Measurements from ENCODE around the gene CYP26A1.

The CYP26A1 gene

DNA sequence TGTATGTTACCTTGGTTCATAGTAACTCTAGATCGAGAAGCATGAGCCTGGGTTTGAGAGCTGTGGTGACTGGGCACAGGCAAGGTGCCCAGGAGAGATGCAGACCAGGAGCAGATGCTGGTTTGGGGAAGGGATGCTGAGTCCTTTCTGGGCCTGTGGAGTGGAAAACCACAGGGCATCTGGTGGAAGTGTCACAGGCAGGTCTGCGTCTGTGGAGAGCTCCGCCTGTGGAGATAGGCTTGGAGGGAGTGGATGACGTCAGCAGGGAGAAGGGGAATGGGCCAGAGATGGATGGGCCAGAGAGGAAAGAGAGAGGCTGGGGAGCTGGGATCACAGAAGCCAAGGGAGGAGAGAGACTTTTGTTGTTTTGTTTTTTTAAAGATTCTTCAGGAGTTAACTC is 14.8 kb downstream of the CYP26A1 start:
- intact Hi-C loops (cut with DNase I; ENCODE audit: low total_unique reads) = loop anchor here (10.0 kb wide), 1 partner anchor 266 kb away; no protein-coding TSS in a partner anchor
- no peaks in the 10 kb centered on the region for H3K36me3 ChIP-seq
- H3K9me3 ChIP-seq = no peaks in the 10 kb centered on the region
- no peak for DNase-seq
- H3K27ac ChIP-seq = no peak overlapping the region
- TF ChIP-seq, protein P1, sequence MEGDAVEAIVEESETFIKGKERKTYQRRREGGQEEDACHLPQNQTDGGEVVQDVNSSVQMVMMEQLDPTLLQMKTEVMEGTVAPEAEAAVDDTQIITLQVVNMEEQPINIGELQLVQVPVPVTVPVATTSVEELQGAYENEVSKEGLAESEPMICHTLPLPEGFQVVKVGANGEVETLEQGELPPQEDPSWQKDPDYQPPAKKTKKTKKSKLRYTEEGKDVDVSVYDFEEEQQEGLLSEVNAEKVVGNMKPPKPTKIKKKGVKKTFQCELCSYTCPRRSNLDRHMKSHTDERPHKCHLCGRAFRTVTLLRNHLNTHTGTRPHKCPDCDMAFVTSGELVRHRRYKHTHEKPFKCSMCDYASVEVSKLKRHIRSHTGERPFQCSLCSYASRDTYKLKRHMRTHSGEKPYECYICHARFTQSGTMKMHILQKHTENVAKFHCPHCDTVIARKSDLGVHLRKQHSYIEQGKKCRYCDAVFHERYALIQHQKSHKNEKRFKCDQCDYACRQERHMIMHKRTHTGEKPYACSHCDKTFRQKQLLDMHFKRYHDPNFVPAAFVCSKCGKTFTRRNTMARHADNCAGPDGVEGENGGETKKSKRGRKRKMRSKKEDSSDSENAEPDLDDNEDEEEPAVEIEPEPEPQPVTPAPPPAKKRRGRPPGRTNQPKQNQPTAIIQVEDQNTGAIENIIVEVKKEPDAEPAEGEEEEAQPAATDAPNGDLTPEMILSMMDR (IDR thresholded peaks at IDR 0.05) = no peak
- no peaks in the 10 kb centered on the region for H3K4me1 ChIP-seq
- no peaks in the 10 kb centered on the region for H3K27me3 ChIP-seq
- no peak overlapping the region for H3K4me3 ChIP-seq

DNA sequence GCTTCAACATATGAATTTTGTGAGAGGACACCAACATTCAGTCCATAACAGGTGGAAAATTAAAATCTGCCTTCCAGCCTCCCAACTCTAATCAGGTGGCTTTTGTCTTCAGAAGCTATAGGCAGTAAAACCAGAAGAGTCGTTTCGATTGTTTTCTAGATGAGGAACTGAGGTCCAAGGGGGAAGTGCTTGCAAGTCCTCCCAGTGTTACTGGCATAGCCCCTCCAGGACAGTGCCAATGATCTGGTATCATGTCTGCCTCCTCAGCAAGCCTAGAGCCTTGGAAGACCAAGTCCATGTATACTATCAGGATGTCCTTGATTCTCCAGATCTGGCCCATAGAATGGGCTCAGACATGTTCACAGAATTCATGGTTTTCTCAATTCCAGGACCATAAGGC is 16.9 kb downstream of the CYP26A1 start:
- Histone ChIP-seq H3K9me3 (no peaks in the 10 kb centered on the region), H3K4me1 (no peaks in the 10 kb centered on the region), H3K27ac (no peak overlapping the region), H3K27me3 (no peaks in the 10 kb centered on the region), H3K4me3 (no peak overlapping the region), H3K36me3 (no peaks in the 10 kb centered on the region)
- TF ChIP-seq, protein P1 (IDR thresholded peaks at IDR 0.05) = no peak
- no peak for DNase-seq
- intact Hi-C loops (cut with DNase I; ENCODE audit: low total_unique reads) = no loop called here

DNA sequence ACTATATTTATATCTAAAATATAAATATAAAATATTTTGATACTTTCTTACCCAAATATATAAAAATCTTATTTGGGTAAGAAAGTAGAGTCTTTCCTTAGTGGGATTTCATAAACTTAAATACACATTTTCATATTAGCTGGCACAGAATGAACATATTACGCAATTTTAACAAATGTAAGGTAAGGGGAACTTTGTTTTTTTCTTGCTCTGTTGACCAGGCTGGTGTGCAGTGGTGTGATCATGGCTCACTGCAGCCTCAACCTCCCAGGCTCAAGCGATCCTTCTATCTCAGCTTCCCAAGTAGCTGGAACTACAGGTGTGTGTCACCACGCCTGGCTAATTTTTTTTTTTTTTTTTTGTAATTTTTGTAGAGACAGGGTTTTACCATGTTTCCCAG is 18.3 kb downstream of the CYP26A1 start:
- Histone ChIP-seq H3K27me3 (no peaks in the 10 kb centered on the region), H3K4me3 (no peak overlapping the region), H3K4me1 (no peaks in the 10 kb centered on the region), H3K36me3 (no peaks in the 10 kb centered on the region), H3K9me3 (no peaks in the 10 kb centered on the region), H3K27ac (no peak overlapping the region)
- intact Hi-C loops (cut with DNase I; ENCODE audit: low total_unique reads) = no loop called here
- TF ChIP-seq, protein P1 (IDR thresholded peaks at IDR 0.05) = no peak
- no peak for DNase-seq

DNA sequence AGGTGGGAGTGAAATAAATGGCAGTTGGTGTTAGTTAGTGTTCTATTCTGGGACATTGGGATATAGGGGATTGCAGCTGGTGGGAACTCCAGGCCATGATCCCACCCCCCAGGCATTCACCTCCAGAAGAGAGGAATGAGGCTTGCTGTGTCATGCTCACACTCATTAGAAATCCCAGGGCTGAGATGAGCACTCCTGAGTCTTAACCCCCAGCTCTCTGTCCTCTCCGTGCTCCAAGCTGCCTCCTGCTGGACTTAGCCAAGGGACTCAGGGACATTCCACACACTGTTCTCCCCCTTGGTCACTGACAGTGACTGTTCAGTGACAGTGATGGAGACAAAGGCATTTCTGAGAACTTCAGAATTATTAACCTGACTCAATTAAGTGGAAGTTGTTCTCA is 21.5 kb downstream of the CYP26A1 start:
- intact Hi-C loops (cut with DNase I; ENCODE audit: low total_unique reads) = no loop called here
- H3K9me3 ChIP-seq = no peaks in the 10 kb centered on the region
- no peaks in the 10 kb centered on the region for H3K4me1 ChIP-seq
- H3K4me3 ChIP-seq = no peak overlapping the region
- DNase-seq = no peak
- H3K27me3 ChIP-seq = no peaks in the 10 kb centered on the region
- H3K27ac ChIP-seq = no peak overlapping the region
- H3K36me3 ChIP-seq = no peaks in the 10 kb centered on the region
- TF ChIP-seq, protein P1 (IDR thresholded peaks at IDR 0.05) = no peak

DNA sequence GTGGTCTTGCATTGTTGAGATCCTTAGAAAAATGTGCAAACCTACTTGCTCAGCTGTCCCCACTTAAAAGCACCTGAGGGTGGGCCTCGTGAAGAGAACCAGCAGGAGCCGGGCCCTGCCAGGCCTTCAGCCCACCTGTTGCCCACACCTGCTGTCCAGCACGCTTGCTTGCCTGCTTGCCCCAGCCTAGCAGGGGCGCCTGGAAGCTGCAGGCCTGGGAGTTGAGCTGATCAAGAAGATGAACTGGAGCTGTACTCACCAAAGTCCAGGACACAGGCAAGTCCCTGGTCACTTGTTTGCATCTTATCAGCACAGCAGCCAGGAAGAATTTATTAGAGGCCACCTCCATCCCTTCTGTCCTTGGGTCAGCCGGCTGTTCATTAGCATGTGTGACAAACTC is 23.2 kb downstream of the CYP26A1 start:
- H3K9me3 ChIP-seq = no peaks in the 10 kb centered on the region
- no peak overlapping the region for H3K27ac ChIP-seq
- H3K36me3 ChIP-seq = no peaks in the 10 kb centered on the region
- intact Hi-C loops (cut with DNase I; ENCODE audit: low total_unique reads) = no loop called here
- no peaks in the 10 kb centered on the region for H3K4me1 ChIP-seq
- TF ChIP-seq, protein P1 (IDR thresholded peaks at IDR 0.05) = no peak
- no peak for DNase-seq
- H3K27me3 ChIP-seq = no peaks in the 10 kb centered on the region
- H3K4me3 ChIP-seq = no peak overlapping the region

DNA sequence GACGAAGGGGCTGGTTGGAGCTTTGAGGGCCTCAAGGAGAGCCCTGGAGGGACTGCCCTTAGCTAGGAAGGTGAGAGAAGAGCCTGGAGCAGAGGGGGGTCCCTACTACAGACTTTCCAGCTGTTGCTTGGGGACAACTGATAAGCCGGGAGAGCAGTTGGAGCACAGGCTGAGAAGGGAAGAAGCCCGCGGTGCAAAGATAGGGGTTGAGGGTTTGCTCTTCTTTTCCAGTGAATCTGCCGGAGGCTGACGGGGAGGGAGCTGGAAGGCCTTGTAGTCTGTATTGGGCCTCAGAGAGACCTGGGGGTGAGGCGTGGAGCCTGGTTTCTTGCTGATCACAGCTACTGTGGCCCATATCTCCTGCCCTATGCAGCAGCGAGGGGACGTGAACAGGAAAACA is 23.7 kb downstream of the CYP26A1 start:
- TF ChIP-seq, protein P1 (IDR thresholded peaks at IDR 0.05) = no peak
- no peak for DNase-seq
- no peak overlapping the region for H3K27ac ChIP-seq
- no peaks in the 10 kb centered on the region for H3K27me3 ChIP-seq
- no peak overlapping the region for H3K4me3 ChIP-seq
- intact Hi-C loops (cut with DNase I; ENCODE audit: low total_unique reads) = no loop called here
- H3K36me3 ChIP-seq = no peaks in the 10 kb centered on the region
- no peaks in the 10 kb centered on the region for H3K4me1 ChIP-seq
- no peaks in the 10 kb centered on the region for H3K9me3 ChIP-seq

All from tibial artery (tissue), 4 donors.